GM18508 (cell line): ENCODE measurements around the gene TSACC.

Experiments used
- ATAC-seq: cut with Tn5 transposase; IDR thresholded peaks from one replicate; pipeline ENCODE4 v1.9.1; 2021; ENCODE audit warnings: moderate number of reproducible peaks; ENCODE audit not compliant: insufficient read depth, unreplicated experiment

TSACC gene

GRCh38 chr1:156390469-156391365 lies 52.4 kb downstream of the TSACC start:
- no peak for ATAC-seq

- ATAC-seq, result no peak
Observed at GRCh38 chr1:156391366-156391677, 53.0 kb downstream of the TSACC start.

GRCh38 chr1:156391701-156392100 lies 53.4 kb downstream of the TSACC start:
- no peak for ATAC-seq

- no peak for ATAC-seq
Observed at GRCh38 chr1:156392452-156392853, 54.1 kb downstream of the TSACC start.

- ATAC-seq, result no peak
Observed at GRCh38 chr1:156393095-156393494, 54.8 kb downstream of the TSACC start.

- no peak for ATAC-seq
Observed at GRCh38 chr1:156394082-156394481, 55.8 kb downstream of the TSACC start.

GRCh38 chr1:156394835-156395461 lies 56.6 kb downstream of the TSACC start:
- ATAC-seq, result no peak
